ENCODE results near the gene ABCC12.
"Not testable (repeated sequence)": the region's sequence is repeated elsewhere in the genome, so short reads cannot be mapped to it uniquely, and the experiment has no call there.

ABCC12 gene

GRCh38 chr16:48180868-48181480 lies 25.2 kb upstream of the ABCC12 start:
- DNase-seq (ENCODE audit: insufficient read length, low spot score) (no peak), FAIRE-seq (no peak)
- no peak for TF ChIP-seq POLR2A (IDR thresholded peaks at IDR 0.05; ENCODE audit: low read depth, low read length)

GRCh38 chr16:48176635-48177408 lies 21.0 kb upstream of the ABCC12 start:
- FAIRE-seq, result no peak
- no peak for TF ChIP-seq POLR2A (IDR thresholded peaks at IDR 0.05; ENCODE audit: low read depth, low read length)
- no peak for DNase-seq (ENCODE audit: insufficient read length, low spot score)

- no peak for TF ChIP-seq POLR2A (IDR thresholded peaks at IDR 0.05; ENCODE audit: low read depth, low read length)
- DNase-seq (ENCODE audit: insufficient read length, low spot score) (no peak), FAIRE-seq (no peak)
Measured at GRCh38 chr16:48173889-48174288, 18.1 kb upstream of the ABCC12 start.

GRCh38 chr16:48172682-48173081 lies 16.9 kb upstream of the ABCC12 start:
- FAIRE-seq (no peak), DNase-seq (ENCODE audit: insufficient read length, low spot score) (no peak)
- no peak for TF ChIP-seq POLR2A (IDR thresholded peaks at IDR 0.05; ENCODE audit: low read depth, low read length)

- no peak for DNase-seq (ENCODE audit: insufficient read length, low spot score)
- no peak for FAIRE-seq
Measured at GRCh38 chr16:48169896-48170295, 14.1 kb upstream of the ABCC12 start.

GRCh38 chr16:48168075-48168474 lies 12.3 kb upstream of the ABCC12 start:
- DNase-seq (ENCODE audit: insufficient read length, low spot score), result no peak
- no peak for FAIRE-seq
- TF ChIP-seq POLR2A (IDR thresholded peaks at IDR 0.05; ENCODE audit: low read depth, low read length), result no peak

More at GRCh38 chr16:48169896-48170295, 14.1 kb upstream of the ABCC12 start:
- no peak for TF ChIP-seq POLR2A (IDR thresholded peaks at IDR 0.05; ENCODE audit: low read depth, low read length)

GRCh38 chr16:48166617-48167016 lies 10.8 kb upstream of the ABCC12 start:
- FAIRE-seq, result not testable (repeated sequence)

GRCh38 chr16:48165961-48166578 lies 10.3 kb upstream of the ABCC12 start:
- no peak for TF ChIP-seq POLR2A (IDR thresholded peaks at IDR 0.05; ENCODE audit: low read depth, low read length)
- no peak for FAIRE-seq
- DNase-seq (ENCODE audit: insufficient read length, low spot score), result no peak

More at GRCh38 chr16:48166617-48167016, 10.8 kb upstream of the ABCC12 start:
- not testable (repeated sequence) for DNase-seq (ENCODE audit: insufficient read length, low spot score)

GRCh38 chr16:48164907-48165715 lies 9.3 kb upstream of the ABCC12 start:
- no peak for TF ChIP-seq POLR2A (IDR thresholded peaks at IDR 0.05; ENCODE audit: low read depth, low read length)
- DNase-seq (ENCODE audit: insufficient read length, low spot score), result peak; percentile 82
- FAIRE-seq, result peak; percentile 15

- FAIRE-seq (no peak), DNase-seq (ENCODE audit: insufficient read length, low spot score) (no peak)
- TF ChIP-seq POLR2A (IDR thresholded peaks at IDR 0.05; ENCODE audit: low read depth, low read length), result no peak
Measured at GRCh38 chr16:48162839-48163410, 7.1 kb upstream of the ABCC12 start.

GRCh38 chr16:48161906-48162305 lies 6.1 kb upstream of the ABCC12 start:
- no peak for TF ChIP-seq POLR2A (IDR thresholded peaks at IDR 0.05; ENCODE audit: low read depth, low read length)
- DNase-seq (ENCODE audit: insufficient read length, low spot score) (no peak), FAIRE-seq (no peak)

- no peak for TF ChIP-seq POLR2A (IDR thresholded peaks at IDR 0.05; ENCODE audit: low read depth, low read length)
- no peak for DNase-seq (ENCODE audit: insufficient read length, low spot score)
- FAIRE-seq, result no peak
Measured at GRCh38 chr16:48160575-48160974, 4.8 kb upstream of the ABCC12 start.

- FAIRE-seq (peak; percentile 95), DNase-seq (ENCODE audit: insufficient read length, low spot score) (peak; percentile 66)
- TF ChIP-seq POLR2A (IDR thresholded peaks at IDR 0.05; ENCODE audit: low read depth, low read length), result no peak
Measured at GRCh38 chr16:48158296-48158695, 2.5 kb upstream of the ABCC12 start.

GRCh38 chr16:48157794-48158193 lies 2.0 kb upstream of the ABCC12 start:
- no peak for TF ChIP-seq POLR2A (IDR thresholded peaks at IDR 0.05; ENCODE audit: low read depth, low read length)
- FAIRE-seq (no peak), DNase-seq (ENCODE audit: insufficient read length, low spot score) (no peak)
